Activated naive CD4-positive, alpha-beta T cell treated with anti-CD3 and anti-CD28 coated beads, Interleukin-2, amount 50 U/mL, for 24 hours (primary cell): ENCODE data around the gene ARHGEF17.

Source experiments
- H3K27ac Mint-ChIP-seq: one replicate; pipeline ENCODE4 v1.8.0; 2021; ENCODE audit warnings: mild to moderate bottlenecking, mixed read lengths
- H3K27me3 Mint-ChIP-seq: one replicate; pipeline ENCODE4 v1.8.0; 2021; ENCODE audit warnings: mixed read lengths
- H3K36me3 Mint-ChIP-seq: one replicate; pipeline ENCODE4 v1.8.0; 2021; ENCODE audit warnings: mixed read lengths
- H3K4me1 Mint-ChIP-seq: one replicate; pipeline ENCODE4 v1.8.0; 2021; ENCODE audit warnings: mixed read lengths
- H3K4me3 Mint-ChIP-seq: one replicate; pipeline ENCODE4 v1.8.0; 2021; ENCODE audit warnings: mild to moderate bottlenecking, mixed read lengths
- H3K9me3 Mint-ChIP-seq: one replicate; pipeline ENCODE4 v1.8.0; 2021; ENCODE audit warnings: mixed read lengths

The ARHGEF17 gene

DNA sequence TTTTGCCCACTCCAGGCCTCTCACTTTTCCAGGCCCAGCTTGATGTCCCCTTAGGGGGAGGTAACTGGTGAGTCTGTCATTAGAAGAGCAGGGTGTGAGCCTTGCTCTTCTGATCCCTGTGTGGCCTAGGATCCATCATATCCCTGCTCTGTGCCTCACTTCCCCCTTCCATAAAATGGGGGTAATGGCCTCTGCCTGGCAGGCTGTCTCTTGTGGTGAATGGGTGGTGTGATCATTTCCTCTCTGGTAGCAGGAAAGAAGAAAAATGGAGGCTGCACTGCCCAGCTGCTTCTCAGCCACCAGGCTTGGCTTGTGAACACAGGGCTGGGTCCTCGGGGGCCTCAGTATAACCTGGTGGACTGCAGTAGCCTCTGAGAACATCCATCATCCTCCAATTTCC, 5.6 kb downstream of the ARHGEF17 start:
- Mint-ChIP-seq H3K9me3 (no peaks in the 10 kb centered on the region), H3K4me3 (no peak overlapping the region), H3K27ac (no peak overlapping the region), H3K4me1 (no peaks in the 10 kb centered on the region), H3K27me3 (no peaks in the 10 kb centered on the region), H3K36me3 (no peaks in the 10 kb centered on the region)

DNA sequence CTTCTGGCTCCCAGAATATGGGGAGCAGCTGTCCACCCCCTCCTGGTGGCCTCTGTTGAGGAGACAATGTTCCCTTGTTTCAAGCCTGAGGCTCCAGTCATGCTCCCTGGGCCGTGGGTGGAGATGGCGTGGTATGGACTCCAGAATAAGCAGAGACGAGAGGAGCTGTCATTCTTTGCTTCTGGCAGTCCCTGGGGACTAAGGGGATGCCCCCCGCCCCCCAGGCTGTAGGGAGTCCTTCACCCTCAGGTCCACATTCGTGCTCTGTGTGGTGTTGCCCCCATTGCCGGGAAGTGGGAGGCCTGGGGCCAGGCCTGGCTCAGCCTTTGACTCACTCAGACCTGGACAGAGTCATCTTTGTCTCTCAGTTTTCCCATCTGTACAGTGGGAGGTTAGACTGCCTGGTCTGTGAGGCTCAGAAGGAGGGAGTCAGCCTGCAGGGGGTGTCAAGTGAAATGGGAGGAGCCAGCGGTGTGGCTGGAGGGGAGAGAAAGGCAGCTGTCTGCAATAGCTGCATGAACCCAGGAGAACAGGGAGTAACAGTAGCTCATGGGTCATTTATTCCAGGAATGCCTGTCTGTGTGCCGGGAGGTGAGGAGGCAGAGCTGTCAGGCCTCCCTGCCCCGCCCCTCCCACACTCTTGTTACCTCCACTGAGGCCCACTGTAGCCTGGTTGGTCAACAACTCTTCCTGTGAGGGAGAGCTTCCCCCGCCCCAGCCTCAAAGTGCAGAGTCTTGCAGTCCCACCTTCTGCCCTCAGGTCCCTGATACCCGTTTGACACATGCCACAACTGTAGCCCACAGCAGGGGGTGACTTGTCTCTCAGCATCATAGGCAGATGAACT, 6.3 kb downstream of the ARHGEF17 start:
- Mint-ChIP-seq H3K27me3 (no peaks in the 10 kb centered on the region), H3K36me3 (no peaks in the 10 kb centered on the region), H3K9me3 (no peaks in the 10 kb centered on the region), H3K4me1 (no peaks in the 10 kb centered on the region), H3K27ac (no peak overlapping the region), H3K4me3 (no peak overlapping the region)

DNA sequence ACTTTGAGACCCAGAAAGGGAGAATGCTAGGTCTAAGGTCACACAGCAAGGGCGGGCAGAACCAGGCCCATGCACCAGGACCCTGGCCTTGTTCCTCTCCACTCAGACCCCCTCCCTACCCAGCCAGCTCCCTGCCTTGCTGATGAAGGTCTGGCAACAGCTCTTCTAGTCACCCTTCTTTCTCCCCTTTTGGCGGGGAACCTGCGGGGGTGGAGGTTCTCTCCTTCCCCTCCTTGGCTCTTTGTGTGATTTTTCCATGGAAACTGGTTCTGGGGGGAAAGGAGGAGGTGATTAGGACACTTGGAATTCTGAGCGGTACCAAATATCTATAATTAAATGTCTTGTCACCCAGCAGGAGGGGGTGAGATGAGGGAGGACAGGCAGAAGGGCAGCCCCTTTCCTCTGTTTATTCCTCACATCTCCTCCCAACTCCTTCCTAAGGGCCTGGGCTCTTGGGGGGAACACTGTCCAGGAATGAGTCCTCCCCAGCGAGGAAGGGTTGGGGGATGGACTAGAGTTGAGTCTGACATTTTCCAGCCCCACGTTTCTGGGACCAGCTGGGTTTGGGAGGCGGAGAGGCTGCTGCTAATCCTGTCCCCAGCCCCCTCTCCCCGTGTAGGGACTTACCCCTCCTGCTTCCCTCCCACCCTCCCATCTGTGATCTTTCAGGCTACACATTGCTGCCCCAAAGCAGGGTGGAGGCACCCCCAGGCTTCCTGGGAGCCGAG, 7.4 kb downstream of the ARHGEF17 start:
- Mint-ChIP-seq H3K4me1 (no peaks in the 10 kb centered on the region), H3K27ac (no peak overlapping the region), H3K9me3 (no peaks in the 10 kb centered on the region), H3K4me3 (no peak overlapping the region), H3K36me3 (no peaks in the 10 kb centered on the region), H3K27me3 (no peaks in the 10 kb centered on the region)

DNA sequence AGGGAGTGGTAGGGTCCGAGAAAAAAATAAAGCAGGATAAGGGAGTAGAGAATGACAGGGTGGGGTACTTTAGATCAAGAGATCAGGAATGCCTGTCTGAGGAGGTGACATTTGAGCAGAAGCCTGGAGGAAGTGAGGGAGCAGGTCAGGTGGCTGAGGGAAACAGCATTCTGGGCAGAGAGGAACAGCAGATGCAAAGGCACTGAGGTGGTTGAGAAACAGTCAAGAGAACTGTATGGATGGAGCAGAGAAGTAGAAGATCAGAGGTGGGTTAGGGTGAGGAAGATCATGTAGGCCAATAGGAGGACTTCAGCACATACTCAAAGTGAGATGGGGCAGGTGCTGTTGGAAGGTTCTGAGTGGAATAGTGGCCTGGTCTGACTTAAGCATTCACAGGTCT, 8.3 kb downstream of the ARHGEF17 start:
- Mint-ChIP-seq H3K9me3 (no peaks in the 10 kb centered on the region), H3K27ac (peak overlapping the region; percentile 19), H3K4me3 (no peak overlapping the region), H3K36me3 (no peaks in the 10 kb centered on the region), H3K4me1 (peaks cover under 1% of the 10 kb centered on the region), H3K27me3 (no peaks in the 10 kb centered on the region)

DNA sequence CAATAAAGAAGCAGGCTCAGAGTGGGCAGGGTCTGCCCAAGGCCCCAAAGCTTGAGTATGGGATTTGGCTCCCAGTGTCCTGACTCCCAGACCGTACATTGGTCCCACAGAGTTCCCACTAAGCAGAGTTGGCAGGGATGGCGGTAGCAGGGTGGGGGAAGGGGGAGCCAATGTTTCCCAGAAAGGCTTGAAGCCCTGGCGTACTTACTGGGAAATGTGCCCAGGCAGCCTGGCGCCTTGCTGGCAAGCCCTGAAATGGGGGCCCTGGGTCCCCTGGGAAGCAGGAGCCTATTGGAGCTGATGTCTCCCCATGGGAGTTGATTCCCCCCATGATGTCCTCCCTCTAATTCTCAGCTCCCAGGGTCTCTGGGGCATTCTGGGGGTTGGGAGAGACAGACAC, 9.3 kb downstream of the ARHGEF17 start:
- Mint-ChIP-seq H3K36me3 (no peaks in the 10 kb centered on the region), H3K27me3 (no peaks in the 10 kb centered on the region), H3K9me3 (no peaks in the 10 kb centered on the region), H3K27ac (no peak overlapping the region), H3K4me1 (peaks cover 9% of the 10 kb centered on the region), H3K4me3 (no peak overlapping the region)

DNA sequence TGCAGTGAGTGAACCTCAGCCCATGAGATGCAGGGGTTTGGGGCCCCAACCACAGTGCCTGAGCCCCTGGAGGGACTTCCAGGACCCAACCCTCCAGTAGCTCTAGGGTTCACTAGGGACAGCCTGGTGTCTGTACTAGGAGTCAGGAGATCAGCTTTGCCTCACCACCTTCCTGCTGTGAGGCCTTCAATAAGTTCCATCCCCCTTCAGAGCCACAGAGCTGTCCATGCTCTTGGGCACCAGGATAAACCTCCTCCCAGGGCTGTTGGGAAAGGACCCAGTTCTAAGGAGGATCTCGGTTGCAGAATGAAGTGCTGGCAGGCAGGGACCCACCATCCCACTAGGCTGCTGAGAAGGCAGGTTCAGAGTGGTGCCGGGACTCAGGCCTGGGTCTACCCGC, 9.7 kb downstream of the ARHGEF17 start:
- Mint-ChIP-seq H3K27me3 (no peaks in the 10 kb centered on the region), H3K27ac (no peak overlapping the region), H3K4me3 (no peak overlapping the region), H3K4me1 (peaks cover 9% of the 10 kb centered on the region), H3K36me3 (no peaks in the 10 kb centered on the region), H3K9me3 (no peaks in the 10 kb centered on the region)

DNA sequence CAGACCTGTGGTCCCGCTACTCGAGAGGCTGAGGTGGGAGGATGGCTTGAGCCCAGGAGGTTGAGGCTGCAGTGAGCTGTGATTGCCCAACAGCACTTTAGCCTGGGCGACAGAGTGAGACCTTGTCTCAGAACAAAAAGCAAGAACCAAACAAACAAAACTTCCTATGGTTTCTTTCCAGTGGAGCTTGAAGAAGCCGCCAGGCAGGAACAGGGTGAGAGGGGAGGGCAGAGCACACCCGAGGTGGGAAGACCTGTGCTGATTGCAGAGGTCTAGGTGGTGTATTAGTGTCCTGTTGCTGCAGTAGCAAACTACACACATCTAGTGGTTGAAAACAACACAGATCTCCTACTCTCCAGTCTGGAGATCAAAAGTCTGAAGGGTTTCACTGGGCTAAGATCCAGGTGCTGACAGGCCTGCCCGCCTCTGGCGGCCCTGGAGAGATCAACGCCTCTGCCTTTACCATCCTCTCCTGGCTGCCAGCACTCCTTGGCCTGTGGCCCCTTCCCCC, 10.5 kb downstream of the ARHGEF17 start:
- H3K4me3 Mint-ChIP-seq = no peak overlapping the region

DNA sequence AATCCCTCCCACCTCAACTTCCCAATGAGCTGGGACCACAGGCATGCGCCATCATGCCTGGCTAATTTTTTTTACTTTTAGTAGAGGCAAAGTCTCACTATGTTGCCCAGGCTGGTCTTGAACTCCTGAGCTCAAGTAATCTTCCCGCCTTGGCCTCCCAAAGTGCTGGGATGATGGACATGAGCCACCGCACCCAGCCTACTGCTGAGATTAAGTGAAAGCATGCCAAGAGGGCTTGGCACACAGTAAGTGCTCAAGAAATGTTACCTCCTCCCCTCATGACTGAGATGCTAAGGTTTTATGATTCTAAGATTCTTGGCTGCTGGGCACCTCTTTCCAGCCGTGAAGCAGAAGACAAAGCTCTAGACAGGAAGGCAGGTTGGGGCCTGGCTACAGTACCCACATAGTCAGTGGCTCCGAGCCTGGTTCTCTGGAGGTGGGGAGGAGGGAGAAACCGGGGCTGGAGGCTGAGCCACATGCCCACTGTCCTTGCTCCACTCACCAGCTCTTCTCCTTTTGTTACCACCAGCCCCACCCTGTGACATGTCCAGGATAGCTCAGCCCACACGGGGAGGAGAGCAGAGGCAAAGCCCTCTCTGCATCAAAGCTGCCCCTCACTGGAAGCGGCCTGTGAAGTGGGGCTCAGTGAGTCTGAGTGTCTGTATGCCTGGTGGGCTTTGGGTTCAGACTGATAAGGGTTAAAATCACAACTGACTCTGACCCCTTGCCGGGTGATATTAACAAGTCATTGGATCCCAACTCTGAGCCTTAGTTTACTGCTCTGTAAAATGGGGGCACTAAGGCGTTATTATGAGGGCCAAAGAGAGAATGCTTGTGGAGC, 12.9 kb downstream of the ARHGEF17 start:
- Mint-ChIP-seq H3K27ac (no peak overlapping the region), H3K36me3 (no peaks in the 10 kb centered on the region), H3K4me3 (no peak overlapping the region), H3K4me1 (peaks cover 9% of the 10 kb centered on the region), H3K27me3 (no peaks in the 10 kb centered on the region), H3K9me3 (no peaks in the 10 kb centered on the region)

More for the DNA sequence above, 10.5 kb downstream of the ARHGEF17 start:
- H3K27me3 Mint-ChIP-seq = no peaks in the 10 kb centered on the region
- no peak overlapping the region for H3K27ac Mint-ChIP-seq
- no peaks in the 10 kb centered on the region for H3K36me3 Mint-ChIP-seq
- H3K9me3 Mint-ChIP-seq = no peaks in the 10 kb centered on the region
- peaks cover 9% of the 10 kb centered on the region for H3K4me1 Mint-ChIP-seq

DNA sequence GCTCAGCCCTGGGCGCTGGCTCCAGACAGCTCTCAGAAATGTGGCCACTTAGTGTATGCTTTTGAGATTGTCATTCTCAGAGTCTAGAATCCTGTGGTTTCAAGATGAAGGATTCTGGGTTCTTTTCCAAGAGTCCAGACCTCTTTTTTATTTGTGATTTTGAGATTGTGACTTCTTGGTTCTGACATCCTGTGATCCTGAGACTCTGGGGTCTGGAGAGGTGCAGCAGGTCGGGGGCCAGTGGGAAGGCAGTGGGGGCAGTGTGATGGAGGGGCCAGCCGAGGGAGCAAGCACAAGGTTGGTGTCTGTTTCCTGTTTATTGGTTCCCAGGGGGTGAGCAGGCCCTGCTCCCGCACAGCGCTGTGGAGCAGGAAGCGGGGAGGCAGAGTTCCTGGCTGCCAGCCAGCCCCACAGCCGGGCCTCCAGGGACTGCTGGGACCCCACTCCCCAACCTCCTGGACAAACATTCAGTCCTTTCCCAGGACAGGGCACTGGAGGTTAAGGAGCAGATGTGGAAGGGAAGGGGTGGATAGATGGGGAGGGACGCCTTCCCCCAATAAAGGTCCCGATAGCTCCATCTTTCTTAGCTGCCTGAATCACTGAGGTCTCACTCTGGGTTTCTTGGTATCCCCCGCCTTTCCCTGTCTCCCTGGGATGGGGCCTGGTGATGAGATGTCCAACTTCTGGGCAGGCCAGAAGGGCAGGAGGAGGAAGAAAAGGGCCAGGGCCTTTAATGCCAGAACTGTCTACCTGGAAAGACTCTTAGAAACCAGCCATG, 13.7 kb downstream of the ARHGEF17 start:
- H3K4me3 Mint-ChIP-seq = no peak overlapping the region
- no peaks in the 10 kb centered on the region for H3K9me3 Mint-ChIP-seq
- H3K4me1 Mint-ChIP-seq = peaks cover 9% of the 10 kb centered on the region
- H3K27me3 Mint-ChIP-seq = no peaks in the 10 kb centered on the region
- H3K27ac Mint-ChIP-seq = no peak overlapping the region
- no peaks in the 10 kb centered on the region for H3K36me3 Mint-ChIP-seq

DNA sequence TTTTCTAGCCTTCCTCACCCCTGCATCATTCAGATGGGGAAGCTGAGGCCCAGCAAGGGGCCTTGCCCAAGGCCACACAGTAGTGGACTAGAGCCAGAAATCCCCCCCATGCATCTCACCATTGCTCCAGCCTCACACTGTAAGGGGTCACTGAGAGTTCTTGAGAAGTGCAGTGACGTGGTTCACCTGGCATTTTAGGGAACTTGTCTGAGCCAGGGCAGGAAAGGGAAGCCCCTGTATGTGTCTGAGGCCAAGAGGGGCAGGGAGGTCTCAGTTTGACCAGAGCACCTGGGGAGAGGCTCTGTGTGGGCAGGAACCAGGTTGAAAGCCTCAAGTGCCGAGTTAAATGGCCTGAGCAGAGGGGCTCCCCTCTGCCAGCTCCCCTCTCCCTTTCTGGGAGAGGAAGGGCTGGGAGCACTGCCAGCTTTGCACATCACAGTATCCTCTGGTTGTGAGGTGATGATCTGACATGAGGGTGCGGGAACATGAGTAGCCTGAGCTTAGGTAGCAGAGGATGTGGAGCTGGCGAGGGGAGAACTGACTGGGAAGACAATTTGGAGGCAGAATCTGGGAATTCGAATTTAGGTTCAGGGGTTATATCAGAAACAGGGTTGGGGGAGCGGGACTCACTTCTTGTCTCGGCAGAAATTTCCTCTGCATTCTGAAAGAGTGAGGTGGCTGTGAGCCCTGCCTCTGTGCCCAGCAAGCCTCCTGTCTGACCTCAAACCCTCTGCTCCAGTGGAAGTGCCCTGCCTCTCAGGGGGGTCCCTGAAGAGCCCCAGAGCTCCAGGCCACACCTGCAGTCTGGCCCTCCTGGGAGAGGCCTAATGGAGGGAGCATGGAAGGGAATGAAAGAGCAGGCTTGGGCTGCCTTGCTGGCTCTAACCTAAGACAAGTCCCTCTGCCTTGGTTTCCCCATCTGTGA, 14.6 kb downstream of the ARHGEF17 start:
- no peak overlapping the region for H3K4me3 Mint-ChIP-seq
- H3K4me1 Mint-ChIP-seq = peaks cover 9% of the 10 kb centered on the region
- H3K36me3 Mint-ChIP-seq = no peaks in the 10 kb centered on the region
- H3K27ac Mint-ChIP-seq = no peak overlapping the region
- no peaks in the 10 kb centered on the region for H3K9me3 Mint-ChIP-seq
- H3K27me3 Mint-ChIP-seq = no peaks in the 10 kb centered on the region

DNA sequence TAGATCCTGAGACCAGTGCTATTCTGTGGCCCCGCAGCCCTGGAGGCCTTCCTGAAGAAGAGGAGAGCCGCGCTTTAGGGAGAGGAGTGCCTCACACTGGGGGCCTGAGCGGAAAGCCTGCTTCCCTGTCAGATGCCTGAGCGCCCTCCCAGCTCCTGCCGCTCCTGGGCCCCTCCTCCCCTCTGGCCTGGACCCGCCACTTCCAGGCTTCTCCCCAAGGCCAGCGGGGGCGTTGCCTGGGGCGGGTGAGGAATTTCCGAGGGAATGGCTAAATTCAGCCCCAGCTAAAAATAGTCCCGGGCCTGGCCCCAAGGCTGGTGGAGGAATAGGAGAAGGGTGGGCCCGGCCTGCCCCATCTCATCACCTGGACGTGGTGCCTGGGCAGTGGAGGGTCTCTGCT, 15.4 kb downstream of the ARHGEF17 start:
- Mint-ChIP-seq H3K36me3 (no peaks in the 10 kb centered on the region), H3K27me3 (no peaks in the 10 kb centered on the region), H3K4me3 (no peak overlapping the region), H3K9me3 (no peaks in the 10 kb centered on the region), H3K27ac (no peak overlapping the region), H3K4me1 (peaks cover 9% of the 10 kb centered on the region)

DNA sequence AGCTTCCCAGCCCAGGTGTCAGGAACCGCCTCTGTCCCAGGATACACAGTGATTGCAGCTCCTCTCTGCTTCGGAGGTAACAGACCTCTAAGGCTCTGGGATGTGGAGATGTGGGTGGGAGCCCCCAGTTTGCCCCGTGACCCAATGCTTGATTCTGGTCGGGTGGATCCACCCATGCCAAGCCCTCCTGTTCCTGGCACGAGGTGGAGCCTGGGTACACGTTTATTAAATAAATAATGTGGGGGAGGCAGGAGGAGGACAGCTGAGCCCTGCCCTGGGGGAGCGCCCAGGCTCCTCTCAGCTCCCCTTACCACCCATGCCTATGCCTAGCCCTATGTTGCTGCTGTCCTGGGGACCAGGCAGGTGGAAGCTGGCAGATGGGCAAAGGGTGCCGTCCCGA, 16.0 kb downstream of the ARHGEF17 start:
- Mint-ChIP-seq H3K4me1 (peaks cover 9% of the 10 kb centered on the region), H3K4me3 (no peak overlapping the region), H3K36me3 (no peaks in the 10 kb centered on the region), H3K27me3 (no peaks in the 10 kb centered on the region), H3K27ac (no peak overlapping the region), H3K9me3 (no peaks in the 10 kb centered on the region)

DNA sequence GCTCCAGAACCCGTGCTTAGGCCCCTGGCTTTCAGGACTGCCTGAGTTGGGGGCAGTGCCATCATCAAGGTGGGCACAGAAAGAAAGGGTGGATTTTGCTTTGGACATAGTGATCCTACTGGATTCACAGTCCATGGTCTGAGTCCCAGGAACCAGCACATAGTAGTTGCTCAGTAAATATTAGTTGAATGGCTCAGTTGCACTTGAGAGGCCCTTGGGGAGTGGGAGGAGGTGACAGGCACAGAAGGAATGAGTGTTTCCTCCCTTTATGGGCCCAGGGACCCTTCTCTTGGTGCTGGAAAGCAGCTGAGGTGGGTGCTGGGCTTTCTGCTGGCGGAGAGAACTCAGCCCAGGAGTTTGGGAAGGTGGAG, 16.6 kb downstream of the ARHGEF17 start:
- no peaks in the 10 kb centered on the region for H3K27me3 Mint-ChIP-seq
- no peaks in the 10 kb centered on the region for H3K9me3 Mint-ChIP-seq
- H3K27ac Mint-ChIP-seq = no peak overlapping the region
- H3K4me1 Mint-ChIP-seq = peaks cover 9% of the 10 kb centered on the region
- no peaks in the 10 kb centered on the region for H3K36me3 Mint-ChIP-seq
- no peak overlapping the region for H3K4me3 Mint-ChIP-seq
